ENCODE results near the gene CENATAC.
"Not testable (repeated sequence)": the region's sequence is repeated elsewhere in the genome, so short reads cannot be mapped to it uniquely, and the experiment has no call there.

The CENATAC gene

GRCh38 chr11:118988280-118988679 lies 9.7 kb upstream of the CENATAC start:
- no peak for ATAC-seq

GRCh38 chr11:118991486-118992038 lies 6.4 kb upstream of the CENATAC start:
- not testable (repeated sequence) for ATAC-seq

More at GRCh38 chr11:118988280-118988679, 9.7 kb upstream of the CENATAC start:
- TF ChIP-seq POU6F1 (CRISPR knock-in tag; IDR thresholded peaks at IDR 0.05; ENCODE audit: borderline replicate concordance, low read depth) (no peak), ZNF8 (CRISPR knock-in tag; IDR thresholded peaks at IDR 0.05) (no peak), ZC3H10 (CRISPR knock-in tag; IDR thresholded peaks at IDR 0.05) (no peak), SNAI2 (CRISPR knock-in tag; IDR thresholded peaks at IDR 0.05) (no peak), ISL1 (CRISPR knock-in tag; IDR thresholded peaks at IDR 0.05) (no peak), ESRRG (CRISPR knock-in tag; IDR thresholded peaks at IDR 0.05) (no peak), RARB (CRISPR knock-in tag; IDR thresholded peaks at IDR 0.05) (no peak), TOX (CRISPR knock-in tag; IDR thresholded peaks at IDR 0.05; ENCODE audit: borderline replicate concordance) (no peak), ZFP3 (CRISPR knock-in tag; IDR thresholded peaks at IDR 0.05) (no peak), BACH2 (CRISPR knock-in tag; IDR thresholded peaks at IDR 0.05; ENCODE audit: borderline replicate concordance) (no peak), TSHZ2 (CRISPR knock-in tag; IDR thresholded peaks at IDR 0.05) (no peak), TCF4 (CRISPR knock-in tag; IDR thresholded peaks at IDR 0.05; ENCODE audit: borderline replicate concordance) (no peak), PATZ1 (CRISPR knock-in tag; IDR thresholded peaks at IDR 0.05; ENCODE audit: borderline replicate concordance) (no peak), ZFP30 (CRISPR knock-in tag; IDR thresholded peaks at IDR 0.05) (no peak), OSR1 (CRISPR knock-in tag; IDR thresholded peaks at IDR 0.05) (no peak), PPARA (CRISPR knock-in tag; IDR thresholded peaks at IDR 0.05; ENCODE audit: borderline replicate concordance) (no peak), CSRNP3 (CRISPR knock-in tag; IDR thresholded peaks at IDR 0.05) (no peak), CREB5 (CRISPR knock-in tag; IDR thresholded peaks at IDR 0.05; ENCODE audit: low read depth) (no peak)

- ATAC-seq, result peak; percentile 13
- TF ChIP-seq ZFP3 (CRISPR knock-in tag; IDR thresholded peaks at IDR 0.05) (no peak), BACH2 (CRISPR knock-in tag; IDR thresholded peaks at IDR 0.05; ENCODE audit: borderline replicate concordance) (no peak), ZNF8 (CRISPR knock-in tag; IDR thresholded peaks at IDR 0.05) (no peak), ZC3H10 (CRISPR knock-in tag; IDR thresholded peaks at IDR 0.05) (no peak), ARNTL (CRISPR knock-in tag; IDR thresholded peaks at IDR 0.05; ENCODE audit: borderline replicate concordance, low read depth) (no peak), ZNF70 (CRISPR knock-in tag; IDR thresholded peaks at IDR 0.05) (no peak), GLIS3 (CRISPR knock-in tag; IDR thresholded peaks at IDR 0.05) (no peak), SNAI2 (CRISPR knock-in tag; IDR thresholded peaks at IDR 0.05) (no peak), TCF4 (CRISPR knock-in tag; IDR thresholded peaks at IDR 0.05; ENCODE audit: borderline replicate concordance) (no peak), RARB (CRISPR knock-in tag; IDR thresholded peaks at IDR 0.05) (no peak), ISL1 (CRISPR knock-in tag; IDR thresholded peaks at IDR 0.05) (no peak), PPARA (CRISPR knock-in tag; IDR thresholded peaks at IDR 0.05; ENCODE audit: borderline replicate concordance) (no peak), ESRRG (CRISPR knock-in tag; IDR thresholded peaks at IDR 0.05) (no peak), ZNF565 (CRISPR knock-in tag; conservative IDR thresholded peaks at IDR 0.05; ENCODE audit: low read depth) (no peak), OSR1 (CRISPR knock-in tag; IDR thresholded peaks at IDR 0.05) (no peak), POU6F1 (CRISPR knock-in tag; IDR thresholded peaks at IDR 0.05; ENCODE audit: borderline replicate concordance, low read depth) (no peak), PATZ1 (CRISPR knock-in tag; IDR thresholded peaks at IDR 0.05; ENCODE audit: borderline replicate concordance) (no peak)
Observed at GRCh38 chr11:118996926-118997626, 862 bp upstream of the CENATAC start.

All from SK-N-SH treated with all-trans-retinoic acid at 6 μM for 48 hours (cell line).